ENCODE measurements around the gene TRAF7. TPM values are rescaled to one million over a fixed set of nuclear protein-coding genes. Genes with fewer than 3 reads are reported as not detected.

Gene TRAF7
- total and polyA plus RNA-seq, 2 of the 13 experiments (the other 11 are each of a cell fraction or from before 2014, with no cell fraction given) = 47.9 to 65.6 TPM

GRCh38 chr16:2205104-2205966 lies 49.8 kb downstream of the TRAF7 start, which contains the start of gene MLST8 (continued):
- TF ChIP-seq ZNF768 (CRISPR knock-in tag; IDR thresholded peaks at IDR 0.05) (peak; percentile 77; the same call in 1 of the 2 replicates), TAF1 (CRISPR knock-in tag; IDR thresholded peaks at IDR 0.05) (peak; percentile 86), ZBTB4 (CRISPR knock-in tag; IDR thresholded peaks at IDR 0.05; ENCODE audit: borderline replicate concordance) (0 out of 2 replicates have a peak, but pooled peaks have one; percentile 7), PTBP1 (IDR thresholded peaks at IDR 0.05; ENCODE audit: low read depth, low read length, poor library complexity, severe bottlenecking) (peak; percentile 71), ZNF160 (CRISPR knock-in tag; IDR thresholded peaks at IDR 0.05) (no peak), SMAD3 (CRISPR knock-in tag; IDR thresholded peaks at IDR 0.05) (no peak), TFE3 (CRISPR knock-in tag; IDR thresholded peaks at IDR 0.05) (peak; percentile 42; the same call in 1 of the 2 replicates), ZFP62 (CRISPR knock-in tag; IDR thresholded peaks at IDR 0.05) (no peak), ZNF121 (CRISPR knock-in tag; IDR thresholded peaks at IDR 0.05) (peak; percentile 13; the same call in 1 of the 2 replicates), ZNF224 (CRISPR knock-in tag; IDR thresholded peaks at IDR 0.05) (peak; percentile 55)
- TF ChIP-seq, protein P1, sequence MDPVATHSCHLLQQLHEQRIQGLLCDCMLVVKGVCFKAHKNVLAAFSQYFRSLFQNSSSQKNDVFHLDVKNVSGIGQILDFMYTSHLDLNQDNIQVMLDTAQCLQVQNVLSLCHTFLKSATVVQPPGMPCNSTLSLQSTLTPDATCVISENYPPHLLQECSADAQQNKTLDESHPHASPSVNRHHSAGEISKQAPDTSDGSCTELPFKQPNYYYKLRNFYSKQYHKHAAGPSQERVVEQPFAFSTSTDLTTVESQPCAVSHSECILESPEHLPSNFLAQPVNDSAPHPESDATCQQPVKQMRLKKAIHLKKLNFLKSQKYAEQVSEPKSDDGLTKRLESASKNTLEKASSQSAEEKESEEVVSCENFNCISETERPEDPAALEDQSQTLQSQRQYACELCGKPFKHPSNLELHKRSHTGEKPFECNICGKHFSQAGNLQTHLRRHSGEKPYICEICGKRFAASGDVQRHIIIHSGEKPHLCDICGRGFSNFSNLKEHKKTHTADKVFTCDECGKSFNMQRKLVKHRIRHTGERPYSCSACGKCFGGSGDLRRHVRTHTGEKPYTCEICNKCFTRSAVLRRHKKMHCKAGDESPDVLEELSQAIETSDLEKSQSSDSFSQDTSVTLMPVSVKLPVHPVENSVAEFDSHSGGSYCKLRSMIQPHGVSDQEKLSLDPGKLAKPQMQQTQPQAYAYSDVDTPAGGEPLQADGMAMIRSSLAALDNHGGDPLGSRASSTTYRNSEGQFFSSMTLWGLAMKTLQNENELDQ (CRISPR knock-in tag; IDR thresholded peaks at IDR 0.05; ENCODE audit: borderline replicate concordance) = 0 out of 2 replicates have a peak, but pooled peaks have one; percentile 44
- TF ChIP-seq, protein P2, sequence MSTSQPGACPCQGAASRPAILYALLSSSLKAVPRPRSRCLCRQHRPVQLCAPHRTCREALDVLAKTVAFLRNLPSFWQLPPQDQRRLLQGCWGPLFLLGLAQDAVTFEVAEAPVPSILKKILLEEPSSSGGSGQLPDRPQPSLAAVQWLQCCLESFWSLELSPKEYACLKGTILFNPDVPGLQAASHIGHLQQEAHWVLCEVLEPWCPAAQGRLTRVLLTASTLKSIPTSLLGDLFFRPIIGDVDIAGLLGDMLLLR (CRISPR knock-in tag; IDR thresholded peaks at IDR 0.05) = peak; percentile 80; the same call in 1 of the 2 replicates
- TF ChIP-seq, protein P3, sequence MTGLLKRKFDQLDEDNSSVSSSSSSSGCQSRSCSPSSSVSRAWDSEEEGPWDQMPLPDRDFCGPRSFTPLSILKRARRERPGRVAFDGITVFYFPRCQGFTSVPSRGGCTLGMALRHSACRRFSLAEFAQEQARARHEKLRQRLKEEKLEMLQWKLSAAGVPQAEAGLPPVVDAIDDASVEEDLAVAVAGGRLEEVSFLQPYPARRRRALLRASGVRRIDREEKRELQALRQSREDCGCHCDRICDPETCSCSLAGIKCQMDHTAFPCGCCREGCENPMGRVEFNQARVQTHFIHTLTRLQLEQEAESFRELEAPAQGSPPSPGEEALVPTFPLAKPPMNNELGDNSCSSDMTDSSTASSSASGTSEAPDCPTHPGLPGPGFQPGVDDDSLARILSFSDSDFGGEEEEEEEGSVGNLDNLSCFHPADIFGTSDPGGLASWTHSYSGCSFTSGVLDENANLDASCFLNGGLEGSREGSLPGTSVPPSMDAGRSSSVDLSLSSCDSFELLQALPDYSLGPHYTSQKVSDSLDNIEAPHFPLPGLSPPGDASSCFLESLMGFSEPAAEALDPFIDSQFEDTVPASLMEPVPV (CRISPR knock-in tag; IDR thresholded peaks at IDR 0.05) = peak; percentile 61; the same call in 1 of the 2 replicates
- TF ChIP-seq, protein P4, sequence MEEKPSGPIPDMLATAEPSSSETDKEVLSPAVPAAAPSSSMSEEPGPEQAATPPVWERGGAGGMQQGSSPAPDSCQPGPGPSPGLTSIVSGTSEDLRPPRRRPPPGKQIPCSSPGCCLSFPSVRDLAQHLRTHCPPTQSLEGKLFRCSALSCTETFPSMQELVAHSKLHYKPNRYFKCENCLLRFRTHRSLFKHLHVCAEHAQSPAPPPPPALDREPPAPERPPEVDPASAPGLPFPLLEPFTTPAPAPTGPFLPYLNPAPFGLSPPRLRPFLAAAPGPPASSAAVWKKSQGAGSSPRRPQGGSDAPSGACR (CRISPR knock-in tag; IDR thresholded peaks at IDR 0.05) = peak; percentile 80
